WTC11 (cell line): ENCODE measurements around the gene STARD5. TPM values are rescaled to one million over a fixed set of nuclear protein-coding genes. Genes with fewer than 3 reads are reported as not detected.
"Not testable (repeated sequence)": the region's sequence is repeated elsewhere in the genome, so short reads cannot be mapped to it uniquely, and the experiment has no call there.

Source experiments
- ATAC-seq: fragments of 200-7000 bp; cut with Tn5 transposase; 2 replicates; pipeline ENCODE4 v1.10.0; 2021; ENCODE audit warnings: mild to moderate bottlenecking, moderate library complexity
- CTCF ChIA-PET: fragments of 300-600 bp; sonication (Branson Sonifier 250); formaldehyde crosslinking; loops from one replicate; lab custom pipeline; 2021; ENCODE audit warnings: antibody characterized with exemption; lab: Charles Lee
- POLR2A ChIA-PET: fragments of 350-600 bp; sonication (Branson Sonifier 250); formaldehyde crosslinking; loops from one replicate; lab custom pipeline; 2021; ENCODE audit warnings: antibody characterized with exemption; lab: Charles Lee
- DNase-seq: peaks from one replicate; pipeline ENCODE4 v3.0.0; 2021; ENCODE audit warnings: low spot score
- H3K27ac Mint-ChIP-seq: 2 replicates; pipeline ENCODE4 v1.8.0; 2021; ENCODE audit warnings: mixed read lengths
- H3K27me3 Mint-ChIP-seq: 2 replicates; pipeline ENCODE4 v1.8.0; 2021; ENCODE audit warnings: low read depth, mild to moderate bottlenecking, moderate library complexity, mixed read lengths
- H3K36me3 Mint-ChIP-seq: 2 replicates; pipeline ENCODE4 v1.8.0; 2021; ENCODE audit warnings: mixed read lengths
- H3K4me1 Mint-ChIP-seq: 2 replicates; pipeline ENCODE4 v1.8.0; 2022; ENCODE audit warnings: mixed read lengths
- H3K4me3 Mint-ChIP-seq: 2 replicates; pipeline ENCODE4 v1.8.0; 2021; ENCODE audit warnings: mild to moderate bottlenecking, moderate library complexity, mixed read lengths
- H3K9me3 Mint-ChIP-seq: 2 replicates; pipeline ENCODE4 v1.8.0; 2021; ENCODE audit warnings: mixed read lengths
- AR ChIP-seq: fragments of 250-450 bp; sonication (Bioruptor Pico); IDR thresholded peaks from 2 replicates; pipeline ENCODE4 v1.9.0; 2021; ENCODE audit warnings: mild to moderate bottlenecking
- CREB1 ChIP-seq: sonication (generic); formaldehyde crosslinking; IDR thresholded peaks from 2 replicates; pipeline ENCODE4 v1.8.0; 2023; ENCODE audit warnings: mild to moderate bottlenecking, missing genetic modification reagents
- CTCF ChIP-seq: fragments of 200-600 bp; IDR thresholded peaks from 2 replicates; pipeline ENCODE4 v1.8.0; 2022; ENCODE audit warnings: antibody characterized with exemption
- EMX1 ChIP-seq: fragments of 250-450 bp; sonication (Bioruptor Pico); IDR thresholded peaks from 2 replicates; pipeline ENCODE4 v1.8.0; 2021; ENCODE audit warnings: mild to moderate bottlenecking
- FOXP1 ChIP-seq: sonication (generic); formaldehyde crosslinking; IDR thresholded peaks from 2 replicates; pipeline ENCODE4 v1.8.0; 2022; ENCODE audit warnings: missing genetic modification reagents, mild to moderate bottlenecking, moderate library complexity, borderline replicate concordance
- NFATC4 ChIP-seq: fragments of 250-450 bp; sonication (Bioruptor Pico); IDR thresholded peaks from 2 replicates; pipeline ENCODE4 v1.9.0; 2021; ENCODE audit warnings: mild to moderate bottlenecking
- ZBTB21 ChIP-seq: sonication (generic); formaldehyde crosslinking; IDR thresholded peaks from 2 replicates; pipeline ENCODE4 v1.8.1; 2023; ENCODE audit warnings: mild to moderate bottlenecking, missing genetic modification reagents, borderline replicate concordance
- ZNF121 ChIP-seq: sonication (generic); formaldehyde crosslinking; IDR thresholded peaks from 2 replicates; pipeline ENCODE4 v1.8.0; 2023; ENCODE audit warnings: missing genetic modification reagents
- ZNF219 ChIP-seq: sonication (generic); formaldehyde crosslinking; IDR thresholded peaks from 2 replicates; pipeline ENCODE4 v1.8.0; 2023; ENCODE audit warnings: missing genetic modification reagents, mild to moderate bottlenecking, borderline replicate concordance
- ZNF232 ChIP-seq: sonication (generic); formaldehyde crosslinking; IDR thresholded peaks from 2 replicates; pipeline ENCODE4 v1.8.0; 2022; ENCODE audit warnings: mild to moderate bottlenecking, missing genetic modification reagents
- ZNF263 ChIP-seq: sonication (generic); formaldehyde crosslinking; IDR thresholded peaks from 2 replicates; pipeline ENCODE4 v1.8.1; 2022; ENCODE audit warnings: low read depth, mild to moderate bottlenecking, moderate library complexity, missing genetic modification reagents
- ZNF317 ChIP-seq: sonication (generic); formaldehyde crosslinking; IDR thresholded peaks from 2 replicates; pipeline ENCODE4 v1.8.1; 2023; ENCODE audit warnings: low read depth, mild to moderate bottlenecking, moderate library complexity, missing genetic modification reagents, borderline replicate concordance
- ZNF416 ChIP-seq: fragments of 250-450 bp; sonication (Bioruptor Pico); IDR thresholded peaks from 2 replicates; pipeline ENCODE4 v1.9.0; 2021; ENCODE audit warnings: mild to moderate bottlenecking, inconsistent platforms
- total RNA-seq: library from RNA; stranded (reverse); gene quantifications from 3 replicates; pipeline ENCODE4 v1.2.3, GENCODE V29; 2021
- TF ChIP-seq, protein P1 (sequence below): sonication (generic); formaldehyde crosslinking; IDR thresholded peaks from 2 replicates; pipeline ENCODE4 v1.8.1; 2023; ENCODE audit warnings: mild to moderate bottlenecking, moderate library complexity, missing genetic modification reagents
- TF ChIP-seq, protein P2 (sequence below): sonication (generic); formaldehyde crosslinking; IDR thresholded peaks from 2 replicates; pipeline ENCODE4 v1.8.0; 2022; ENCODE audit warnings: mild to moderate bottlenecking, missing genetic modification reagents
- TF ChIP-seq, protein P3 (sequence below): sonication (generic); formaldehyde crosslinking; IDR thresholded peaks from 2 replicates; pipeline ENCODE4 v1.8.1; 2022; ENCODE audit warnings: mild to moderate bottlenecking, moderate library complexity, missing genetic modification reagents
- TF ChIP-seq, protein P4 (sequence below): sonication (generic); formaldehyde crosslinking; IDR thresholded peaks from 2 replicates; pipeline ENCODE4 v1.8.0; 2022; ENCODE audit warnings: mild to moderate bottlenecking, missing genetic modification reagents

The STARD5 gene
- total RNA-seq, 1 experiment from 2014 or later: 6.8 TPM

DNA sequence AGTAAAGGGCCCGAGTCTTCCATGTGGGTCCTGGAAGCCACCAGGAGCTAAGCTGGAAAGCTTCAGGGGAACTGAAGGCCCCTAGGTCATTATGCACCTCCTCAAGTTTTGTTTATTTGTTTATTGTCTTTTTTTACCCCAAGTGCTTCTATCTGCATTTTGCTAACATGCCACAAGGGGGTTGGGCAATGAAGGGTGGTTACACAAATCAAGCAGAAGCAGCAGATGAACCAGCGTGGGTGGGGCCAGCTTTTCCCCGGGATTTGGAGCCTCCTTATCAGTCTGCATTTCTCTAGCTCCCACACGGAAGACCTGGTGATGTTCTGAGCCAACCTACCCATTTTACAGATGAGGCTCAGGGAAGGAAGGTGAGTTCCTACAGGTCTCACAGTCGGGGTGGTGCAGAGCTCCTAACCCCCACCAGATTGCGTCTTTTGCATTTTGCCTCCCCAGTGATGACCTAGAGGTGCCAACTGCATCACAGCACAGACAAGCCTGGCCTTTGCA is 33.3 kb upstream of the STARD5 start:
- H3K4me3 Mint-ChIP-seq: no peak overlapping the region
- H3K36me3 Mint-ChIP-seq: no peaks in the 10 kb centered on the region
- CTCF ChIA-PET: interaction anchor here (0.7 to 2.0 kb wide), 9 partner anchors 11 to 91 kb away, joined by 3 to 12 read pairs (median 4); no protein-coding TSS in a partner anchor
- POLR2A ChIA-PET: no interaction called here
- peaks cover 16% of the 10 kb centered on the region for H3K4me1 Mint-ChIP-seq
- ATAC-seq: peak; percentile 61
- H3K27me3 Mint-ChIP-seq: no peaks in the 10 kb centered on the region
- no peaks in the 10 kb centered on the region for H3K9me3 Mint-ChIP-seq
- TF ChIP-seq, protein P1, sequence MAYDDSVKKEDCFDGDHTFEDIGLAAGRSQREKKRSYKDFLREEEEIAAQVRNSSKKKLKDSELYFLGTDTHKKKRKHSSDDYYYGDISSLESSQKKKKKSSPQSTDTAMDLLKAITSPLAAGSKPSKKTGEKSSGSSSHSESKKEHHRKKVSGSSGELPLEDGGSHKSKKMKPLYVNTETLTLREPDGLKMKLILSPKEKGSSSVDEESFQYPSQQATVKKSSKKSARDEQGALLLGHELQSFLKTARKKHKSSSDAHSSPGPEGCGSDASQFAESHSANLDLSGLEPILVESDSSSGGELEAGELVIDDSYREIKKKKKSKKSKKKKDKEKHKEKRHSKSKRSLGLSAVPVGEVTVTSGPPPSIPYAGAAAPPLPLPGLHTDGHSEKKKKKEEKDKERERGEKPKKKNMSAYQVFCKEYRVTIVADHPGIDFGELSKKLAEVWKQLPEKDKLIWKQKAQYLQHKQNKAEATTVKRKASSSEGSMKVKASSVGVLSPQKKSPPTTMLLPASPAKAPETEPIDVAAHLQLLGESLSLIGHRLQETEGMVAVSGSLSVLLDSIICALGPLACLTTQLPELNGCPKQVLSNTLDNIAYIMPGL (CRISPR knock-in tag): no peak
- no peak for TF ChIP-seq ZBTB21 (CRISPR knock-in tag)
- TF ChIP-seq, all 79 proteins: peak for 0
- no peak overlapping the region for H3K27ac Mint-ChIP-seq
- DNase-seq: no peak

DNA sequence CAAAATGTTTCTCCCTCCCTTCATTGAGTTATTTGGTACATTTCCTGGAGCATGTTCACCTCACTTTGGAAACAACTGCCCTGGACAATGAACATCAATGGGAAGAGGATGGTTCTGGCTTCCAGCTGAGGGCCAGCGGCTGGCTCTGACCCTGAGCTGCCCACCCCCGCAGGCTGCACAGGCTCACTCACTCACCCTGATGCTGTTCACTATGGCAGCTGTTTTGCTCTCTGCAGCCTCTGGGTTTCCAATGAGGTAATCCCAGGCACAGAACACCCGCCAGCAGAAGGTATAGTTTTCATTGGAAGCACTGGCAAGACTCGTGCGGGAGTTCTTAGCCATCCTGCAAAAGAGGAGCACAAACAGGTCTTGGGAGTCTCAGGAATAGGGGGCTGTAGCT is 32.3 kb upstream of the STARD5 start:
- no peak overlapping the region for H3K4me3 Mint-ChIP-seq
- DNase-seq (no peak), ATAC-seq (peak; percentile 60)
- H3K27me3 Mint-ChIP-seq: no peaks in the 10 kb centered on the region
- POLR2A ChIA-PET: no interaction called here
- no peak overlapping the region for H3K27ac Mint-ChIP-seq
- CTCF ChIA-PET: interaction anchor here (0.7 to 2.0 kb wide), 9 partner anchors 12 to 90 kb away, joined by 3 to 7 read pairs (median 3); no protein-coding TSS in a partner anchor
- TF ChIP-seq NFATC4 (CRISPR knock-in tag): no peak
- TF ChIP-seq CREB1 (CRISPR knock-in tag): no peak
- TF ChIP-seq AR (CRISPR knock-in tag): no peak
- H3K9me3 Mint-ChIP-seq: no peaks in the 10 kb centered on the region
- peaks cover 16% of the 10 kb centered on the region for H3K4me1 Mint-ChIP-seq
- H3K36me3 Mint-ChIP-seq: no peaks in the 10 kb centered on the region

- no peak for DNase-seq
- H3K4me3 Mint-ChIP-seq: no peak overlapping the region
Measured at GRCh38 chr15:81351651-81352050, 27.7 kb upstream of the STARD5 start.

GRCh38 chr15:81349271-81349670 is 25.3 kb upstream of the STARD5 start:
- ChIA-PET CTCF (no interaction called here), POLR2A (no interaction called here)
- Mint-ChIP-seq H3K4me3 (no peak overlapping the region), H3K36me3 (no peaks in the 10 kb centered on the region), H3K27ac (no peak overlapping the region), H3K9me3 (0 out of 2 replicates have a peak, but pooled peaks cover 3% of the 10 kb centered on the region), H3K27me3 (no peaks in the 10 kb centered on the region), H3K4me1 (0 out of 2 replicates have a peak, but pooled peaks cover 7% of the 10 kb centered on the region)
- no peak for ATAC-seq
- no peak for TF ChIP-seq FOXP1 (CRISPR knock-in tag)
- TF ChIP-seq ZNF317: no peak
- TF ChIP-seq, protein P2, sequence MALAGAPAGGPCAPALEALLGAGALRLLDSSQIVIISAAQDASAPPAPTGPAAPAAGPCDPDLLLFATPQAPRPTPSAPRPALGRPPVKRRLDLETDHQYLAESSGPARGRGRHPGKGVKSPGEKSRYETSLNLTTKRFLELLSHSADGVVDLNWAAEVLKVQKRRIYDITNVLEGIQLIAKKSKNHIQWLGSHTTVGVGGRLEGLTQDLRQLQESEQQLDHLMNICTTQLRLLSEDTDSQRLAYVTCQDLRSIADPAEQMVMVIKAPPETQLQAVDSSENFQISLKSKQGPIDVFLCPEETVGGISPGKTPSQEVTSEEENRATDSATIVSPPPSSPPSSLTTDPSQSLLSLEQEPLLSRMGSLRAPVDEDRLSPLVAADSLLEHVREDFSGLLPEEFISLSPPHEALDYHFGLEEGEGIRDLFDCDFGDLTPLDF (CRISPR knock-in tag): no peak
- TF ChIP-seq ZNF121 (CRISPR knock-in tag): no peak
- TF ChIP-seq EMX1 (CRISPR knock-in tag): no peak
- no peak for TF ChIP-seq ZNF416 (CRISPR knock-in tag)
- TF ChIP-seq ZNF219 (CRISPR knock-in tag): no peak
- TF ChIP-seq ZNF232 (CRISPR knock-in tag): no peak
- TF ChIP-seq, protein P3, sequence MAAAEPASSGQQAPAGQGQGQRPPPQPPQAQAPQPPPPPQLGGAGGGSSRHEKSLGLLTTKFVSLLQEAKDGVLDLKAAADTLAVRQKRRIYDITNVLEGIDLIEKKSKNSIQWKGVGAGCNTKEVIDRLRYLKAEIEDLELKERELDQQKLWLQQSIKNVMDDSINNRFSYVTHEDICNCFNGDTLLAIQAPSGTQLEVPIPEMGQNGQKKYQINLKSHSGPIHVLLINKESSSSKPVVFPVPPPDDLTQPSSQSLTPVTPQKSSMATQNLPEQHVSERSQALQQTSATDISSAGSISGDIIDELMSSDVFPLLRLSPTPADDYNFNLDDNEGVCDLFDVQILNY (CRISPR knock-in tag): no peak
- TF ChIP-seq, protein P4, sequence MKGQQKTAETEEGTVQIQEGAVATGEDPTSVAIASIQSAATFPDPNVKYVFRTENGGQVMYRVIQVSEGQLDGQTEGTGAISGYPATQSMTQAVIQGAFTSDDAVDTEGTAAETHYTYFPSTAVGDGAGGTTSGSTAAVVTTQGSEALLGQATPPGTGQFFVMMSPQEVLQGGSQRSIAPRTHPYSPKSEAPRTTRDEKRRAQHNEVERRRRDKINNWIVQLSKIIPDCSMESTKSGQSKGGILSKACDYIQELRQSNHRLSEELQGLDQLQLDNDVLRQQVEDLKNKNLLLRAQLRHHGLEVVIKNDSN: no peak
- TF ChIP-seq CTCF: no peak
- TF ChIP-seq NFATC4 (CRISPR knock-in tag): no peak
- no peak for DNase-seq

More at GRCh38 chr15:81351651-81352050, 27.7 kb upstream of the STARD5 start:
- H3K4me1 Mint-ChIP-seq: peaks cover 14% of the 10 kb centered on the region
- no peaks in the 10 kb centered on the region for H3K9me3 Mint-ChIP-seq
- H3K27me3 Mint-ChIP-seq: no peaks in the 10 kb centered on the region
- no peak for TF ChIP-seq ZNF263
- TF ChIP-seq, all 79 proteins: peak for 0
- POLR2A ChIA-PET: no interaction called here
- no peak for ATAC-seq
- no peak overlapping the region for H3K27ac Mint-ChIP-seq
- no peaks in the 10 kb centered on the region for H3K36me3 Mint-ChIP-seq
- CTCF ChIA-PET: no interaction called here

DNA sequence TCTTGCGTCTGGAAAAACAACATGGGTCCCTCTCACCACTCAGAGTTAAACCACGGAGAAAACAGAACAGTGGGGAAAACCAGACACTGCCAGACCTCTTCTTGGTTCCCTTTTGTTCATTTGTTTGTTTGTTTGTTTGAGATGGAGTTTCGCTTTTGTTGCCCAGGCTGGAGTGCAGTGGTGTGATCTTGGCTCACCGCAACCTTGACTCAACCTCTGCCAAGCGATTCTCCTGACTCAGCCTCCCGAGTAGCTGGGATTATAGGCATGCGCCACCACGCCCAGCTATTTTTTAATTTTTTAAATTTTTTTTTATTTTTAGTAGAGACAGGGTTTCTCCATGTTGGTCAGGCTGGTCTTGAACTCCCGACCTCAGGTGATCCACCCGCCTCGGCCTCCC is 24.8 kb upstream of the STARD5 start:
- CTCF ChIA-PET, H3K27ac Mint-ChIP-seq, H3K36me3 Mint-ChIP-seq, H3K27me3 Mint-ChIP-seq, H3K4me3 Mint-ChIP-seq, H3K4me1 Mint-ChIP-seq, DNase-seq, ATAC-seq, POLR2A ChIA-PET, H3K9me3 Mint-ChIP-seq: not testable (repeated sequence)
